ENCODE results near the gene NKX2-2. TPM values are rescaled to one million over a fixed set of nuclear protein-coding genes. Genes with fewer than 3 reads are reported as not detected.

Gene NKX2-2
- not detected for total RNA-seq

DNA sequence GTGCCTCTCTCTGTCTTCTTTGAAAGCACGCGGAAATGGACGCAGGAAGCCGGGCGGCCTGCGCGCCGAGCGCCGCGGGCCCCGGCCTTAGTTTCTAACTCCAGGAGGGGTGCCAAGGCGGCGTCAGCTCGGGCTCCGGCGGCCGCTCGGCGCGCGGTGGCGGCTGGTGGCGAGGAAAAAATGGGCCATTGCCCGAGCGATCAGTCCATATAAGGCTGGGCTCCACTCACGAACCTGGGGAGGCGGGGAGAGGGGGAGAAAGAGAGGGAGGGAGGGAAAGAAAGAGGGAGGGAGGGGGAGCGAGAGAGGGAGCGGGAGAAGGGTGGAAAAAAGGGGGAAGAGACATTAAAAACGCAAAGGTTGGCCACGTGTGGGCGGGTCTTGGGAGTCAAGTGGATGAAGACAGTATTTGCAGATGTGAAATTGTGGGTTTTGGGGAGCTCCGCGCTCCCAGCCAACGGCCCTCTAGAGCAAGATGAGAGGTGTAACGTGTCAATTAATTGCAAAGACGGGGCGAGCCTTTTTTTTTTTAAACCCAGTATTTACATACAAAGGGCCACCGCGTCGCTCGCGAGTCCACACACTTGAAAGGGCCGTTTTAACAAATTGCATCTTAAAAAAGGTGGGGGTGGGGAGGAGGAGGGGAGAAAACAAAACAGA lies at the start of gene NKX2-2:
Gene NKX2-2, minus strand, starts transcription at position 184 of the 660 bp plus-strand sequence. CDS start 395 bp downstream, outside the sequence.
- Histone ChIP-seq H3K4me1 (ENCODE audit: control insufficient read depth in 3 of 3, insufficient read depth in 3 of 3, low read length in 3 of 3) (peaks cover 31 to 42% (median 40%) of the 10 kb centered on the region in 3 donors), H3K9me3 (ENCODE audit: control insufficient read depth in 3 of 3, low read length in 3 of 3) (no peaks in the 10 kb centered on the region), H3K27me3 (ENCODE audit: control insufficient read depth in 3 of 3, insufficient read depth in 3 of 3, low read length in 3 of 3) (peaks cover 84 to 91% (median 90%) of the 10 kb centered on the region in 3 donors), H3K4me3 (ENCODE audit: low read length in 3 of 3) (peak within 1 kb of the TSS; percentile 14 to 51 (median 45)), H3K36me3 (ENCODE audit: control insufficient read depth in 3 of 3, insufficient read depth in 3 of 3, low read length in 3 of 3) (no peaks in the 10 kb centered on the region), H3K27ac (ENCODE audit: low read depth, low read length) (no peak within 1 kb of the TSS), H3K9ac (ENCODE audit: low read depth in 1 of 3, low read length in 3 of 3) (no peak within 1 kb of the TSS)

DNA sequence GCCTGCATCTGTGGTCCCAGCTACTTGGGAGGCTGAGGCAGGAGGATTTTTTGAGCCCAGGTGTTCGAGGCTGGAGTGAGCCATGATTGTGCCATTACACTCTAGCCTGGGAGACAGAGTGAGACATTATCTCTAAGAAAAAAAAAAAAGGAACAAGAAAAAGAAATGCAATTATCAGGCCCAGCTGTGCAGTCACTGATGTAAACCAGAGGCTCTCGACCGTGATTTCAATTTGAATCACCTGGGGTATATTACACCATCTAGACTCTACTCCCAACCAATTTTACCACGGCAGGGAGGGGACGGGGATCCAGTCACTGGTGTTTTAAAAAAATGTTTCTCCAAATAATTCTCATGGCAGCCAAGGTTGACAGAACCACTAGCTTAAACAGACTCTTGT lies 48.8 kb upstream of the NKX2-2 start:
- Histone ChIP-seq H3K27ac (ENCODE audit: low read depth, low read length) (no peak overlapping the region), H3K27me3 (ENCODE audit: control insufficient read depth in 3 of 3, insufficient read depth in 3 of 3, low read length in 3 of 3) (peaks cover 9 to 25% (median 15%) of the 10 kb centered on the region in 3 donors), H3K4me1 (ENCODE audit: control insufficient read depth in 3 of 3, insufficient read depth in 3 of 3, low read length in 3 of 3) (no peaks in the 10 kb centered on the region), H3K9ac (ENCODE audit: low read depth in 1 of 3, low read length in 3 of 3) (no peak overlapping the region), H3K4me3 (ENCODE audit: low read length in 3 of 3) (no peak overlapping the region), H3K9me3 (ENCODE audit: control insufficient read depth in 3 of 3, low read length in 3 of 3) (no peaks in the 10 kb centered on the region), H3K36me3 (ENCODE audit: control insufficient read depth in 3 of 3, insufficient read depth in 3 of 3, low read length in 3 of 3) (no peaks in the 10 kb centered on the region)

GRCh38 chr20:21559305-21559704 lies 45.4 kb upstream of the NKX2-2 start:
- Histone ChIP-seq H3K27ac (ENCODE audit: low read depth, low read length) (no peak overlapping the region), H3K27me3 (ENCODE audit: control insufficient read depth in 3 of 3, insufficient read depth in 3 of 3, low read length in 3 of 3) (peaks cover 9 to 22% (median 14%) of the 10 kb centered on the region in 3 donors), H3K9ac (ENCODE audit: low read depth in 1 of 3, low read length in 3 of 3) (no peak overlapping the region), H3K4me3 (ENCODE audit: low read length in 3 of 3) (no peak overlapping the region), H3K9me3 (ENCODE audit: control insufficient read depth in 3 of 3, low read length in 3 of 3) (no peaks in the 10 kb centered on the region), H3K4me1 (ENCODE audit: control insufficient read depth in 3 of 3, insufficient read depth in 3 of 3, low read length in 3 of 3) (no peaks in the 10 kb centered on the region), H3K36me3 (ENCODE audit: control insufficient read depth in 3 of 3, insufficient read depth in 3 of 3, low read length in 3 of 3) (no peaks in the 10 kb centered on the region)

DNA sequence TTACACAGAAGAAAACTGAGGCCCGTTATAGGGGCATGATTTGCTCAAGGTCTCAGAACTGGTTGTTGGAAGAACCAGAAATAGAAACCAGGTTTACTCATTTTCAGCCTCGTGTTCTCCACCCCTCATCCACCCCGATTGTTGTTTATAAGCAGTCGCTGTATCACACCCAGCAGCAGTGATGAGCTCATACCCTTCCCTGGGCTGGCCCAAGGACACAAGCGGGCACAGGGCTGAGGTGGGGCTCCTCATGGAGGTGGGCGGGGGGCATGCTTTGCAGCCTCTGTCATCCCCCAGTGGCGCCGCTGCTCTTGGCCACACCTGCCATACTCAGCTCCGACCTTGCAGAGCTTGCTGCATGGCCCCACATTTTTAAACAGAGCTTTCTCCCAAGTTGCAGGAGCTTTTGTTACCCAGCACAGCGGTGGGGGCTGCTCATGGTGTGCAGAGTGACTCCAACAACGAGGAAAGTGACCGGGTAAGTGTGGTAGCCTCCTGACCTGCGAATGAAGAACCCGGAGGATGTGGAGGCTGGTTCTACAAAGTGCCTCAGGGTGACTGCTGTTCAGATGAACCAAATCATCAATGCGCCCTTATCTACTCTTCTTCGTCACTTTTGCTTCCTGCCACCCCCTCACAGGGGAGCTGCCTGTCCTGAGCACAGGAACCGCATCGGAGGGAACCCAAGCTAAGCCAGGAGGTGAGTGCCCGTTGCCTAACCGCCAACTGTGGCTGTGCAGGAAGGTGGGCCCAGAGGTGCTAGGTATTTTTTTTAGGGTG lies 43.6 kb upstream of the NKX2-2 start:
- Histone ChIP-seq H3K4me3 (ENCODE audit: low read length in 3 of 3) (no peak overlapping the region), H3K4me1 (ENCODE audit: control insufficient read depth in 3 of 3, insufficient read depth in 3 of 3, low read length in 3 of 3) (no peaks in the 10 kb centered on the region), H3K27me3 (ENCODE audit: control insufficient read depth in 3 of 3, insufficient read depth in 3 of 3, low read length in 3 of 3) (peaks cover 6 to 25% (median 8%) of the 10 kb centered on the region in 3 donors), H3K36me3 (ENCODE audit: control insufficient read depth in 3 of 3, insufficient read depth in 3 of 3, low read length in 3 of 3) (no peaks in the 10 kb centered on the region), H3K9ac (ENCODE audit: low read depth in 1 of 3, low read length in 3 of 3) (no peak overlapping the region), H3K27ac (ENCODE audit: low read depth, low read length) (no peak overlapping the region), H3K9me3 (ENCODE audit: control insufficient read depth in 3 of 3, low read length in 3 of 3) (no peaks in the 10 kb centered on the region)

DNA sequence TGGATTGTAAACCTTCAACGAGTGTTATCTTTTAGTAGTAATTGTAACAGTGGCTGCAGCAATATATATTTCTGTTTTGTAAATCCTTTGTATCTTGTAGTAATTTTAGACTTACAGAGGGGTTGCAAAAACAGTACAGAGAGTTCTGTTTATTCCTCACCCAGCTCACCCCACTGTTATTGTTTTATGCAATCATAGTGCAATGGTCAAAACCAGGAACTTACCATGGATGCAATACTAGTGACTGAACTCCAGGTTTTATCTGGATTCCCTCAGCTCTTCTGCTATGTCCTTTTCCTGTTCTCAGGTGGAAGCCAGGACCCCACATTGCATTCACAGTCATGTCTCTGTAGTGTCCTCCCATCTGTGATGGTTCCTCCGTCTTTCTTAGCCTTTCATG lies 42.5 kb upstream of the NKX2-2 start:
- Histone ChIP-seq H3K9me3 (ENCODE audit: control insufficient read depth in 3 of 3, low read length in 3 of 3) (no peaks in the 10 kb centered on the region), H3K36me3 (ENCODE audit: control insufficient read depth in 3 of 3, insufficient read depth in 3 of 3, low read length in 3 of 3) (no peaks in the 10 kb centered on the region), H3K4me1 (ENCODE audit: control insufficient read depth in 3 of 3, insufficient read depth in 3 of 3, low read length in 3 of 3) (no peaks in the 10 kb centered on the region), H3K27me3 (ENCODE audit: control insufficient read depth in 3 of 3, insufficient read depth in 3 of 3, low read length in 3 of 3) (peaks cover 4 to 18% (median 6%) of the 10 kb centered on the region in 3 donors), H3K9ac (ENCODE audit: low read depth in 1 of 3, low read length in 3 of 3) (no peak overlapping the region), H3K4me3 (ENCODE audit: low read length in 3 of 3) (no peak overlapping the region), H3K27ac (ENCODE audit: low read depth, low read length) (no peak overlapping the region)

DNA sequence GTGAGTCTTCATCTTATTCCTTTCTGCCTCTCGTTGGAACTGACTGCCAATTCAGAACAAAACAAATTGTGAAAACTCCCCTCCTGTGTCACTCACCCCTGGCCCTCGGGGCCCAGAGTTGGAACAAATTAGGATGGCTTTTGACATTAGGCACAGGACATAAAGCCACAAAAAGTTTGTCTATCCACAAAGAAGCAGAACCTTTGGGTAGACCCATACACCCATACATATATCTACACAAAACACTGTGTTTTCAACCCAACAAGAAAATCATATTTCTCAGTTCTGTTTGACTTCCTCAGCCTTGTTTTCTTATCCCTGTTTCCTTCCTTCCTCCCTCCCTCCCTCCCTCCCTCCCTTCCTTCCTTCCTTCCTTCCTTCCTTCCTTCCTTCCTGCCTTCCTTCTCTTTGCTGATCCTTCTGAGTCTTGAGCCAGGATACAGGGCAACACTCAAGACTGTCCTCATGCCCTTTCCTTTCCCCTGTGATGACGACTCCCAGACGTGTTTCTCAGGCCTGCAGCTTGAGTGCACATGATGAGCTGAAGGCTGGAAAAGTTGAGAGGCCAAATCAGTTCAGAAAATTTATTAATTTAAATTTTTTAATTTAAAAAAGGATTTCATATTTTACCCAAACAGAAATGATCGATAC lies 41.7 kb upstream of the NKX2-2 start:
- Histone ChIP-seq H3K4me3 (ENCODE audit: low read length in 3 of 3) (no peak overlapping the region), H3K9ac (ENCODE audit: low read depth in 1 of 3, low read length in 3 of 3) (no peak overlapping the region), H3K9me3 (ENCODE audit: control insufficient read depth in 3 of 3, low read length in 3 of 3) (no peaks in the 10 kb centered on the region), H3K27me3 (ENCODE audit: control insufficient read depth in 3 of 3, insufficient read depth in 3 of 3, low read length in 3 of 3) (peaks cover 4 to 17% (median 6%) of the 10 kb centered on the region in 3 donors), H3K27ac (ENCODE audit: low read depth, low read length) (no peak overlapping the region), H3K4me1 (ENCODE audit: control insufficient read depth in 3 of 3, insufficient read depth in 3 of 3, low read length in 3 of 3) (no peaks in the 10 kb centered on the region), H3K36me3 (ENCODE audit: control insufficient read depth in 3 of 3, insufficient read depth in 3 of 3, low read length in 3 of 3) (no peaks in the 10 kb centered on the region)

- no peak overlapping the region for H3K27ac ChIP-seq (ENCODE audit: low read depth, low read length)
- H3K4me3 ChIP-seq (ENCODE audit: low read length in 3 of 3): no peak overlapping the region
- H3K27me3 ChIP-seq (ENCODE audit: control insufficient read depth in 3 of 3, insufficient read depth in 3 of 3, low read length in 3 of 3): peaks cover 3 to 13% (median 3%) of the 10 kb centered on the region in 3 donors
- no peaks in the 10 kb centered on the region for H3K36me3 ChIP-seq (ENCODE audit: control insufficient read depth in 3 of 3, insufficient read depth in 3 of 3, low read length in 3 of 3)
- H3K4me1 ChIP-seq (ENCODE audit: control insufficient read depth in 3 of 3, insufficient read depth in 3 of 3, low read length in 3 of 3): no peaks in the 10 kb centered on the region
- H3K9ac ChIP-seq (ENCODE audit: low read depth in 1 of 3, low read length in 3 of 3): no peak overlapping the region
- H3K9me3 ChIP-seq (ENCODE audit: control insufficient read depth in 3 of 3, low read length in 3 of 3): no peaks in the 10 kb centered on the region
Observed at GRCh38 chr20:21554985-21555384, 41.1 kb upstream of the NKX2-2 start.

DNA sequence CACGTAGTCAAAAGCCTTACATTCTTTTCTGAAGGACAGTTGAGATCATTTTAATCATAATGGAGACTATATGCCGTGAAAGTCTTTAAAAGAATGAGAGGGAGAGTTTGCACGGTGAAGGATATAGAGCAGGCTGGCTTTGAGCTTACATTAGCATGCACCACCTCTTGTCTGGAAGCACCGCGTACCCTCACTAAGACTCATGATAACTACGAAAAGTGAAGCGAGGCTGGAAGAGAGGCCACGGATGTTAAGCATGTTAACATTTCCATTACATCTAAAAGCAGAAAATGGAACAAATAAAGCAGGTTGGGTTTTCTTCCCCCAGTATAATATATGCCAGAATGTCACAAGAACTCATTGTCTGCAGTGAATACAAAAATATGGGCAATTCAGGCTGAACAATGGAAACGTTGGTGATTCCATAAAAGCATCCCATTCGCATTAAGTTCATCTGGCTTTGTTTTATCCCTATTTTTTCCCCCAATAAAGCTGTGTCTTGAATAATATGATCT lies 40.6 kb upstream of the NKX2-2 start:
- H3K36me3 ChIP-seq (ENCODE audit: control insufficient read depth in 3 of 3, insufficient read depth in 3 of 3, low read length in 3 of 3): no peaks in the 10 kb centered on the region
- H3K9me3 ChIP-seq (ENCODE audit: control insufficient read depth in 3 of 3, low read length in 3 of 3): no peaks in the 10 kb centered on the region
- peaks cover 0 to 8% (median 0%) of the 10 kb centered on the region in 3 donors for H3K27me3 ChIP-seq (ENCODE audit: control insufficient read depth in 3 of 3, insufficient read depth in 3 of 3, low read length in 3 of 3)
- H3K4me3 ChIP-seq (ENCODE audit: low read length in 3 of 3): no peak overlapping the region
- no peak overlapping the region for H3K9ac ChIP-seq (ENCODE audit: low read depth in 1 of 3, low read length in 3 of 3)
- H3K4me1 ChIP-seq (ENCODE audit: control insufficient read depth in 3 of 3, insufficient read depth in 3 of 3, low read length in 3 of 3): no peaks in the 10 kb centered on the region
- no peak overlapping the region for H3K27ac ChIP-seq (ENCODE audit: low read depth, low read length)

DNA sequence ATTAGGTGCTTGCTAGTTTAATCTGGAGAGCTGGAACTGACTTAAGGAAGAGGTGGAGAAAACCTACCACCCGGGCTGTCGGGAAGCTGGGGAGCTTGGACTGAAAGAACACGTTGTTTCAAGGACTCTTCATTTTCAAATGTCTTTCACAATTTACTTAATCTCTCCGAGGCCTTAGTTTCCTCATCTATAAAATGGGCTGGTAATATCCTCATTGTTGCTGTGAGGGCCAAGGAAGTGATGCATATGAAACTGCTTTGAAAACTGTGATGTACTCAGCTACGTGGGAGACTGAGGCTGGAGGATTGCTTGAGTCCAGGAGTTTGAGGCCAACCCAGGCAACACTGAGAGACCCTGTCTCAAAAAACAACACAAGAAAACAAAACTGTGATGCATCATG lies 36.7 kb upstream of the NKX2-2 start:
- no peak overlapping the region for H3K9ac ChIP-seq (ENCODE audit: low read depth in 1 of 3, low read length in 3 of 3)
- peaks cover 0 to 7% (median 0%) of the 10 kb centered on the region in 3 donors for H3K27me3 ChIP-seq (ENCODE audit: control insufficient read depth in 3 of 3, insufficient read depth in 3 of 3, low read length in 3 of 3)
- H3K36me3 ChIP-seq (ENCODE audit: control insufficient read depth in 3 of 3, insufficient read depth in 3 of 3, low read length in 3 of 3): no peaks in the 10 kb centered on the region
- H3K9me3 ChIP-seq (ENCODE audit: control insufficient read depth in 3 of 3, low read length in 3 of 3): no peaks in the 10 kb centered on the region
- no peak overlapping the region for H3K4me3 ChIP-seq (ENCODE audit: low read length in 3 of 3)
- H3K4me1 ChIP-seq (ENCODE audit: control insufficient read depth in 3 of 3, insufficient read depth in 3 of 3, low read length in 3 of 3): no peaks in the 10 kb centered on the region
- H3K27ac ChIP-seq (ENCODE audit: low read depth, low read length): no peak overlapping the region
